BE2C (cell line): ENCODE measurements around the gene DAPK1.
"Not testable (repeated sequence)": the region's sequence is repeated elsewhere in the genome, so short reads cannot be mapped to it uniquely, and the experiment has no call there.

Experiments used
- DNase-seq: peaks from one replicate; pipeline ENCODE4 v3.0.0-alpha.2; 2020
- H3K27me3 ChIP-seq: fragments of 250-450 bp; sonication (Bioruptor Pico); 2 replicates; pipeline ENCODE4 v1.5.1; 2020; ENCODE audit warnings: mild to moderate bottlenecking
- H3K36me3 ChIP-seq: fragments of 250-450 bp; sonication (Bioruptor Pico); 2 replicates; pipeline ENCODE4 v1.5.1; 2020; ENCODE audit warnings: mild to moderate bottlenecking
- H3K4me1 ChIP-seq: fragments of 250-450 bp; sonication (Bioruptor Pico); 2 replicates; pipeline ENCODE4 v1.5.1; 2020
- H3K4me3 ChIP-seq: 2 replicates; pipeline ENCODE4 v1.5.1; 2011; ENCODE audit warnings: low read depth, low read length
- H3K9me3 ChIP-seq: fragments of 250-450 bp; sonication (Bioruptor Pico); 2 replicates; pipeline ENCODE4 v1.5.1; 2020
- TF ChIP-seq, protein P1 (sequence below): IDR thresholded peaks from 2 replicates; pipeline ENCODE4 v1.5.1; 2012; ENCODE audit warnings: mild to moderate bottlenecking, low read depth, low read length

Gene DAPK1

GRCh38 chr9:87740209-87740608 lies 242.5 kb downstream of the DAPK1 start:
- no peaks in the 10 kb centered on the region; the same call in 1 of the 2 replicates for H3K9me3 ChIP-seq
- TF ChIP-seq, protein P1, sequence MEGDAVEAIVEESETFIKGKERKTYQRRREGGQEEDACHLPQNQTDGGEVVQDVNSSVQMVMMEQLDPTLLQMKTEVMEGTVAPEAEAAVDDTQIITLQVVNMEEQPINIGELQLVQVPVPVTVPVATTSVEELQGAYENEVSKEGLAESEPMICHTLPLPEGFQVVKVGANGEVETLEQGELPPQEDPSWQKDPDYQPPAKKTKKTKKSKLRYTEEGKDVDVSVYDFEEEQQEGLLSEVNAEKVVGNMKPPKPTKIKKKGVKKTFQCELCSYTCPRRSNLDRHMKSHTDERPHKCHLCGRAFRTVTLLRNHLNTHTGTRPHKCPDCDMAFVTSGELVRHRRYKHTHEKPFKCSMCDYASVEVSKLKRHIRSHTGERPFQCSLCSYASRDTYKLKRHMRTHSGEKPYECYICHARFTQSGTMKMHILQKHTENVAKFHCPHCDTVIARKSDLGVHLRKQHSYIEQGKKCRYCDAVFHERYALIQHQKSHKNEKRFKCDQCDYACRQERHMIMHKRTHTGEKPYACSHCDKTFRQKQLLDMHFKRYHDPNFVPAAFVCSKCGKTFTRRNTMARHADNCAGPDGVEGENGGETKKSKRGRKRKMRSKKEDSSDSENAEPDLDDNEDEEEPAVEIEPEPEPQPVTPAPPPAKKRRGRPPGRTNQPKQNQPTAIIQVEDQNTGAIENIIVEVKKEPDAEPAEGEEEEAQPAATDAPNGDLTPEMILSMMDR = no peak
- H3K36me3 ChIP-seq = no peaks in the 10 kb centered on the region
- H3K27me3 ChIP-seq = no peaks in the 10 kb centered on the region; the same call in 1 of the 2 replicates
- no peak overlapping the region for H3K4me3 ChIP-seq
- DNase-seq = no peak
- no peaks in the 10 kb centered on the region for H3K4me1 ChIP-seq

- Histone ChIP-seq H3K36me3 (no peaks in the 10 kb centered on the region), H3K4me3 (no peak overlapping the region), H3K27me3 (no peaks in the 10 kb centered on the region; the same call in 1 of the 2 replicates), H3K9me3 (no peaks in the 10 kb centered on the region; the same call in 1 of the 2 replicates), H3K4me1 (no peaks in the 10 kb centered on the region)
- no peak for DNase-seq
- TF ChIP-seq, protein P1 = no peak
Observed at GRCh38 chr9:87741326-87741725, 243.7 kb downstream of the DAPK1 start.

DNA sequence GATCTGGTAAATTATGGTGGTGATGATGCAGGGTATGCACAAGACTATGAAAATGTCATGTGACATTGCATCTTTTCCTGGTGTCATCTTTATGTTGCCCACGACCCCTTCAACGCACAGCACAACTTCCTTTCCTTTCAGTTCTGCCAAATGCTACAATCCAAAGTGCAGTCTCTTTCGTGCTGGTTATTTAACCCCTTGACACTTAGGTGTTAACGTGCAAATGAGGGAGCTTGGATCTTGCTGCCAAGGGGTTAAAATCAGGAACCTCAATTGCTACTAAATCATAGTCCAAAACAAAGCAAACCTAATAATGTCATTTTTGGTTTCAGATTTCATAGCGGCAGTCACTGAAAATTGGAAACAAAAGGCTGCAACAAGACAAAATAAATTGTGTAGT lies 244.2 kb downstream of the DAPK1 start:
- no peaks in the 10 kb centered on the region; the same call in 1 of the 2 replicates for H3K9me3 ChIP-seq
- no peaks in the 10 kb centered on the region for H3K4me1 ChIP-seq
- DNase-seq = no peak
- H3K4me3 ChIP-seq = no peak overlapping the region
- H3K36me3 ChIP-seq = no peaks in the 10 kb centered on the region
- TF ChIP-seq, protein P1 = no peak
- no peaks in the 10 kb centered on the region; the same call in 1 of the 2 replicates for H3K27me3 ChIP-seq

DNA sequence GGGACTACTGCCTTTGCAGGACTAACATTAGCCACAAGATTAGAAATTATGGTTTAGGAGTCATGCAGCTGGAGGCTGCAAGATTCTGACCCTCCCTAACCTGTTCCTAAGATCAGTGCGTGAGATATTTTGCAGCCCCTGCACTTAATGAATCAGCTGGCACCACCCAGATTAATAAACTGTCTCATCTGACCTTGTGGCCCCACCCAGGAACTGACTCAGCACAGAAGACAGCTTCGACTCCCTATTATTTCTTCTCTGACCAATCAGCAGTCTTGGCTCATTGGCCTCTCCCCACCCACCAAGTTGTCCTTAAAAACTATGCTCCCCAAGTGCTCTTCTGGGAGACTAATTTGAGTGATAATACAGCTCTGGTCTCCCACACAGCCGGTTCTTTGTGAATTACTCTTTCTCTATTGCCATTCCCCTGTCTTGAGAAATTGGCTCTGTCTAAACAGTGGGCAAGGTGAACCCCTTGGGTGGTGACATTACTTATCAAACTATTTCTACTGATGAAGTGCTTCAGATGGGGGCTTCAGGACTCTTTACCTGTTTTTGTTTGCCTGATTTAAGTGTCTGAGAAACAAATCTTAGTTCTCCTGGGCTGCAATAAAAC lies 245.3 kb downstream of the DAPK1 start:
- no peak for DNase-seq
- no peak overlapping the region for H3K4me3 ChIP-seq
- peaks cover 3% of the 10 kb centered on the region; the same call in 1 of the 2 replicates for H3K27me3 ChIP-seq
- H3K9me3 ChIP-seq = no peaks in the 10 kb centered on the region; the same call in 1 of the 2 replicates
- TF ChIP-seq, protein P1 = no peak
- no peaks in the 10 kb centered on the region for H3K4me1 ChIP-seq
- H3K36me3 ChIP-seq = no peaks in the 10 kb centered on the region

- not testable (repeated sequence) for H3K4me1 ChIP-seq, H3K27me3 ChIP-seq, H3K36me3 ChIP-seq, H3K9me3 ChIP-seq, H3K4me3 ChIP-seq, DNase-seq
Observed at GRCh38 chr9:87744247-87744646, 246.6 kb downstream of the DAPK1 start.

- H3K4me3 ChIP-seq = no peak overlapping the region
- TF ChIP-seq, protein P1 = no peak
- DNase-seq = no peak
- no peaks in the 10 kb centered on the region for H3K4me1 ChIP-seq
- H3K9me3 ChIP-seq = no peaks in the 10 kb centered on the region; the same call in 1 of the 2 replicates
- H3K27me3 ChIP-seq = peaks cover 3% of the 10 kb centered on the region; the same call in 1 of the 2 replicates
- H3K36me3 ChIP-seq = no peaks in the 10 kb centered on the region
Observed at GRCh38 chr9:87746186-87746585, 248.5 kb downstream of the DAPK1 start.
